Colon (tissue), 2 donors: ENCODE measurements around the gene CHD5.

ENCODE experiments used
- FAIRE-seq: peaks from 2 replicates; lab custom pipeline; 2012; peaks lifted over from hg19 to GRCh38; lab: Jason Lieb, UNC
- donor health status: control.
- donor health status: control.

CHD5 gene

DNA sequence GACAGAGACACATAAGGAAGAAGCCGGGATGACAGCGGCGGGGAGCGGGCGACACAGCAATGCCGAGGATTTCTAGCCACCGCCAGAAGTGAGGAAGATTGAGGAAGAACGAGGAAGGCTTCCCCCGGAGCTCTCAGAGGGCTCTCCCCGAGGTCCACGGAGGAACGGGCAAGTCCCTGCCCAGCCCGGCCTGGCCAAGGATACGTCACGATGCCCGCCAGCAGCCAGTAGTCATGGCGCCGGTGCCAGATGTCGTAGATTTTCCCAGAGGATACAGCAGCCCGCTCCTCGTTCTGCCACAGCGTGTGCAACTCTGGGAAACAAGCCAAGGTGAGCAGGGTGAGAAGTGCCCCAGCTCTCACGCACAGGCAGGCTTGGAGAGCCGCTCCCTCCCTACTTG is 68.5 kb downstream of the CHD5 start:
- no peak for FAIRE-seq

DNA sequence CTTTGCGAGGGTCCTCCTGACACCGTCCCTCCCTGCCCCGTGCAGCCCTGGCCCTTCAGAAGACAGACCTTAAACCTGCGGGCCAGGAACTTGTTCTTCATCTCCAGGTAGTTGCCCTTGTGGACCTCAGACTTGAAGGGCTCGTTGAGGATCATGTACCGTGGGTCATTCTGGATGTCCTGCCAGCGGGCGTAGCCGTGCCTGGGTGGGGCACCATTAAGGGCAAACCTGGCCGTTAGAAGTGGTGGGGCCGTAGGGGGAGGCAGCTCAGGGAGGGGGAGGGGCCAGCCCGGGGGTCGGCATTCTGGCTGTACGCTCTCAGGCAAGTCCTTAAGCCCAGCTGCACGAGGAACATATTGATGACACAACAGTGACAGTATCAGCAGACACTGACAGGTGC is 69.8 kb downstream of the CHD5 start:
- FAIRE-seq = no peak

DNA sequence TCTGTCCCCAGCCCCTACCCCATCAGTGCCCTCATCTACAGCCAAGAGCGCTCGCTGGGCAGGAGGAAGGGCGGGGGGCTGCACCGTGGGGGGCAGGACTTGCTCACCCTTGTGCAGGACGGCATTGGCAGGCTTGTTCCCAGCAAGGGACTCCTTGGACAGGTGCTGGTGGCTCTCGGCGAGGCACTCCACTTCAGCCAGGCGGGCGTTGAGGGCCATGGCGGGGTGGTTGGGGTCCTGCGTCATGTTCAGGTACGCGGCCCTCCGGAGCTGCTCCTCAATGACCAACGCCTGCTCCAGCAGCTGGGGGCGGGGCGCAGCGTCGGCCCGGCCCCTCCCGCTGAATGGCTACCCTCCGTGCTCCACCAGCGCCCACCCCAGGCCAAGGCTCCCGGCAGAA is 70.4 kb downstream of the CHD5 start:
- FAIRE-seq = no peak

DNA sequence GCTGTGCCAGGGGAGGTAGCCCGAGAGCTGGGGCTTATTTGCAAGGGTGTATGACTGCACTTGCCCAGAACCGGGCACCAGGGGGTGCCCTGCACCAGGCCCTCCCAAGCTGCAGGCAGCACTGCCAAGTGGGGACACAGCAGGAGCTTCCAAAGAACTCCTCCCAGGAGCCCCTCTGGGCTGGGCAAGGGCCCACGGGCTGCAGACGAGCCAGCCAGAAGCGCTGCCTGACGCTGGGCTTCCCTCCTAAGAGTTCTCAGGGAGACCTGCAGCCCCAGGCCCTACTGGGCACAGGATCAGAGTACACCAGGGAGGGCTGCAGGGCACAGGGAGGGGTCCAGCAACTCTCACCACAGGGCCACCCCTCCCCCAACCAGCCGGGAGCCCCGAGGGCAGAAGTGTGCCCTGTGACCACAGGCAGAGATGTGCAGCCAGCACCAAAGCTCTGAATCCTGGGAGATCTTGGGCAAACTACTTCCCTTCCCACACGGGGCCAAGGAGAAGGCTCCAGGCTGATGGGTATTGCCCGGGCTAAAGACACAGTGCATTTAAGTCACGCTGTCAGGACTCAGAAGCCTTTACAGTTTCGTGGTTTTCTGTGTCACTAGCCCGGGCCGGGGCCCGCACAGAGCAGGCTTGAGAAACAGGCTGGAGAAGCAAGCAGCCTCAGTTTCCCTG is 71.0 kb downstream of the CHD5 start:
- no peak for FAIRE-seq

DNA sequence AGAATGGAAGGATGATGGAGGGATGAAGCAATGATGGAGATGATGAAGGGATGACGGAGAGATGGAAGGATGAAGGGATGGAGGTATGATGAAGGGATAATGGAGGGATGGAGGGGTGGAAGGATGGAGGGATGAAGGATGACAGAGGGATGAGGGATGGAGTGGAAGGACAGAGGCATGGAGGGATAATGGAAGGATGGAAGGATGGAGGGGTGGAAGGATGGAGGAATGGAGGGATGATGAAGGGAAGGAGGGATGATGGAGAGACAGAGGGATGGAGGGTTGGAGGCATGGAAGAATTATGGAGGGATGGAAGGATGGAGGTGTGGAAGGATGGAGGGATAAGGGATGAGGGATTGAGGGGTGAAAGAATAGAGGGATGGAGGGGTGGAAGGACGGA is 71.6 kb downstream of the CHD5 start:
- no peak for FAIRE-seq

DNA sequence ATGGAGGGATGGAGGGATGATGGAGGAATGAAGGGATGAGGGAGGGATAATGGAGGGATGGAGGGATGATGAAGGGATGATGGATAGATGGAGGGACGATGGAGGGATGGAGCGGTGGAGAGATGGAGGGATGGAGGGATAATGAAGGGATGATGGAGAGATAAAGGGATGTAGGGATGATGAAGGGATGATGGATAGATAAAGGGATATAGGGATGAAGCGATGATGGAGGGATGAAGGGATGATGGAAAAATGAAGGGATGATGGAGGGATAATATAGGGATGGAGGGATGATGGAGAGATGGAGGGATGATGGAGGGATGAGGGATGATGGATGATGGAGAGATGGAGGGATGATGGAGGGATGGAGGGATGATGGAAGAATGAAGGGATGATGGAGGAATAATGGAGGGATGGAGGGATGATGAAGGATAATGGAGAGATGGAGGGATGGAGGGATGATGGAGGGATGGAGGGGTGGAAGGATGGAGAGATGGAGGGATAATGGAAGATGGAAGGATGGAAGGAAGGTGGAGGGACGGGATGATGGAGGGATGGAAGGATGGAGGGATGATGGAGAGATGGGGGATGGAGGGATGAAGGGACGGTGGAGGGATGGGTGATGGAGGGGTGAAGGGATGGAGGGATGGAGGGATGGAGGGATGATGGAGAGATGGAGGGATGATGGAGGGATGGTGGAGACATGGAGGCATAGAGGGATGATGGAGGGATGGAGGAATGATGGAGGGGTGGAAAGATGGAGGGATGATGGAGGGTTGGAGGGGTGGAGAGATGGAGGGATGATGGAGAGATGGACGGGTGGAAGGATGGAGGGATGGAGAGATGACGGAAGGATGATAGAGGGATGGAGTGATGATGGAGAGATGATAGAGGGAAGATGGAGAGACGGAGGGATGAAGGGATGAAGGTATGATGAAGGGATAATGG is 72.4 kb downstream of the CHD5 start:
- FAIRE-seq = no peak

DNA sequence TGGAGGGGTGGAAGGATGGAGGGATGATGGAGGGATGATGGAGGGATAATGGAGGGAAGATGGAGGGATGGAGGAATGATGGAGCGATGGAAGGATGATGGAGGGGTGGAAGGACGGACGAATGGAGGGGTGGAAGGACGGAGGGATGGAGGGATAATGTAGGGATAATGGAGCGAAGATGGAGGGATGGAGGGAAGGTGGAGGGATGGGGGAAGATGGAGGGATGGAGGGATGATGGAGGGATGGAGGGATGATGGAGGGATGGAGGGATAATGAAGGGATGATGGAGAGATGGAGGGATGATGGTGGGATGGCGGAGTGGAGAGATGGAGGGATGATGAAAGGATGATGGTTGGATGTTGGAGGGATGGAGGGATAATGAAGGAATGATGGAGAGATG is 73.1 kb downstream of the CHD5 start:
- no peak for FAIRE-seq

DNA sequence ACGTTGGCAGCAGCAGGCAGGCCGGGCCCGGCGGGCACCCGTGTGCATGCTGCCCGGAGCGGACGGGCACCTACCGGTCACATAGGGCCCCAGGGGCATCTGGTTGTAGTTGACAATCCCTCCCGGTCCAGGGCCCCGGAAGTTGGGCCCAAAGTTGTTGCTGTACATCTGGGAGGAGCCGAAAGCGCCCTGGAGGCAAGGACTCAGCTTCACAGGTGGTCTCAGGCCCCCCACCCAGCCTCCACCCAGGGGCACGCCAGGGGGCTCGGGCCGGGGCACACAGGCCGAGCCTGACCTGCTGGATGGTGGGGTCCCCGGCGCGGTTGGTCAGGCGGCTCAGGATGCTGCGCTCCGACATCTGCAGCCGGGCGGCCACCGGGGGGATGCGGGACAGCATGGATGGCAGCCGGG is 73.8 kb downstream of the CHD5 start:
- FAIRE-seq = no peak

DNA sequence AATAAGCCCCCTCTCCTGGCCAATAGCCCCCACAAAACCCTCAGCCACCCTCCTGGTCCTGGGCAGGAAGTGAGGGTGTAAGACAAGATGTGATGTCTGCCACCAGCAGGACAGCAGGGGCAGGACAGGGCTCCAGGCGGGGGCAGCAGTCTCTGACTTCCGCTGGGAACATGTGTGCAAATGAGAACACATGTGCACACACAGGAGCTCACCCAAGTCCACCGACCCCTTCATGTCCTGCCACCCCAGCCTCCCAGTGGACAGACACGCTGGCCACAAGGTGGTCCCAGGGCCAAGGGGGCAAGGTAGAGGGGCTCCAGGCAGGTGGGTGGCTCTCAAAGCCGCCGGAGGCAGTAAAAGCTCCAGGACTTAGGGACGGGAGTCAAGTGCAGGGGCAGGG is 74.4 kb downstream of the CHD5 start:
- no peak for FAIRE-seq

DNA sequence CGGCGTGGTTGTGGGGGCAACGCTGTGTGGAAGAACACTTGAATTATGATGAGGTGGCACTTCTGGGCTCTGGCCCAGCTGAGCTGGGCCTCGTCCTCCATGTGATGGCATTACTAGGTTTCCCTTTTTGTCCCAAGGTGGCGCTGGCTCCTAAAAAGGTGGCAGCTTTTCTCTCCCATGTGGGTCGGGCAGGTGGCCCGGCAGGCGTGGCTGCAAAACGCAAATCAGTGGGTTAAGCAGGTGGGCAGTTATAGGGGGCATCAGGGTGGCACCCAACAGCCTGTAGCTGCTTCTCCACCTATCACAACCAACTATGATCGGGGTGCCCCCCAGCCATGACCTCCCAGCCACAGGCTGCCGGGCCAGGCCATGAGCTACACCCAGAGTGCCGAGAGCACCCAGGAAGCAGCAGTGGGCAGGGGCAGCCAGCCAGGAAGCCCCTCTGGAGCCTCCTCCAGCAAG is 74.9 kb downstream of the CHD5 start:
- FAIRE-seq = no peak

DNA sequence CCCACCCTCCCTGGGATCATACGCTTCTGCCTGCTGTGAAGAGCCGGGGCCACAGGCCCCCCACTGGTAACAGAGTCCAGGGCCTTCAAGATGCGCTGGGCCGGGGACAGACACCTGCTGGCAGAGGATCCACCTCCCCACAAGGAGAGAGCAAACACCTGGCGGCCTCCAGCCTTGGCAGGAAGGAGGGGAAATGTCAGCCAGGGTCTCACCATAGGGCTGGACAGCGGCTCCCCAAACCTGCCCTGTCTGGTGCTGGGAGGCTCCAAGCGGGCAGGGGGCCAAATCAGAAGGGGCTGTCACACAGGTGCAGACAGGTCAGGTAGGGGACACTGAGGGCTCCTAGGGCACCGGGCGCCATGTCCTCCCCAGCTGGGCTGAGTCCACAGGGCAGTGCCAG is 75.5 kb downstream of the CHD5 start:
- FAIRE-seq = no peak

DNA sequence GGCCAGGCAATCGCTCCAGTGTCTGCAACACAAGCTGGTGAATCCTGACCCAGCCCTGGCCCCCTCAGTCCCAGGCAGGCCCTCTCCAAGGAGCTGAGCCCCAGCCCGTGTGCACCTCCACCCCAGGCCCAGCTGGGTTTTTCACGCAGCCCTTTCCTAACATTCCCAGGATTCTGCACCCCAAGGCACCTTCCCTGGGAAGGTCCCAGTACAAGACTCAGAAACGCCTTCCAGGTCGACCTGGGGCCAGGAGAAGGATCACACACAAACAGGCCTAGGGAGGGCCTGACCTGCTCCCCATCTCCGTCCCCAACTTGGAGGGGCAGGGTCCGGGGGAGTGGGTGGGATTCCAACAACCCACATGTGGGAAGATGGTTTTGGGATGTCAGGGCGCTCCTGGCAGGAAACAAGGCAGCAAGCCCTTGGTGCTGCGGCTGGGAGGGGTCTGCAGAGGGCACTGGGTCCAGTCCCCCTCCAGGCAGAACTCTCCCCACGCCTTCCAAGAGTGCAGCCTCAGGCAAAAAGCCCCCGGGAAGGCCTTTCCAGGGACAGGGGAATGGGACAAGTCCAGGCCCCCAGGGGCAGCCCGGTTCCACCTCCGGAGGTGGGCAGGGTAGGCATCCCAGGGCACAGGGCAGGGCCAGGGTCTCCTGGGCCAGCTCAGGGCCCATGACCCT is 76.1 kb downstream of the CHD5 start:
- FAIRE-seq = no peak

DNA sequence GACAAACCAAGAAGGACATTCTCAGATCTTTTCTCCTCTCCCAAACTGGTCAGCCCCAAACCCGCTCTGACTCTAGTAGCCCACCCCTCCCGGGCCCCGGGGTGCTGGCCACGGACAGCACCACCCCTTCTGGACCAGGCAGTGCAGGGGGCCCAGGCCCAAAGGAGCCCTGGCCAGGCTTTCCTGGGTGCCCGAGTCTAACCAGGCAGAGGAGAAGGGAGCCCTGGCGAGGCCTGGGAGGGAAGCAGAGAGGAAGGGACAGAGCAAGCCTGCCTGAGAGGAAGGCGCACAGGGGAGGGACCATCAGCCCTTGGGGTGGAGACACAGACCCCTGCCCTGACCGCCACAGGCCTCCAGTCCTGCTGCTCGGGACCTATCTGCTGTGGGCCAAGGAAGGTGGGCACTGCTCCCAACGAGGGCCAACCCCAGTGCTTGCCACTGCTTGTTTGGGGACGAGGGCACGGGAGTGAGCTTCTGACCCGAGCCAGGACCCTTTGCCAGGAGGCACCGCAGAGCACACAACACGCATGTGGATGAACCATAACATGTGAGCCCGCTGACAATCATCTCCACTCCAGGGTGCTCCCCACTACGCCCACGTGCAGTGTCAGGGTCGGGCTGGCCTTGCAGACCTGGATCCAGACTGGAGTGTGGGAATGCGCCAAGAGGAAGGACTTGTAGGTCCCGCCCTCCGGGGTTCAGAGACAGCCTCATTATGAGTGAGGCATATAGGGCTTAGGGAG is 76.8 kb downstream of the CHD5 start:
- no peak for FAIRE-seq

DNA sequence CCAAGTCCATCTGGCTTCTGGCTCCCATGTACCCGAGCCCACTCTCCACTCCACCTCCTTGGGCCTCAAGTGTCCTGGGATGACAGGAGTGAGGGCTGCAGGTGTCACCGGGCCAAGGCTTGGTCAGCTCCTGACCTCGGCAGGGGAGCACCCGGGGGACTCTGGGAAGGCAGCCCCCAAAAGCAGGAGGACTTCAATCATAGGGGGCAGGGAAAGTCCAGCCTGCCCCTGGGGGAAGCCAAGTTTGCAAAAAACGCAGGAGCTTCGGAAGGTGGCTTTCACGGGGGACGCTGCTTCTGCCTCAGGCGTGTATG is 77.6 kb downstream of the CHD5 start:
- no peak for FAIRE-seq

DNA sequence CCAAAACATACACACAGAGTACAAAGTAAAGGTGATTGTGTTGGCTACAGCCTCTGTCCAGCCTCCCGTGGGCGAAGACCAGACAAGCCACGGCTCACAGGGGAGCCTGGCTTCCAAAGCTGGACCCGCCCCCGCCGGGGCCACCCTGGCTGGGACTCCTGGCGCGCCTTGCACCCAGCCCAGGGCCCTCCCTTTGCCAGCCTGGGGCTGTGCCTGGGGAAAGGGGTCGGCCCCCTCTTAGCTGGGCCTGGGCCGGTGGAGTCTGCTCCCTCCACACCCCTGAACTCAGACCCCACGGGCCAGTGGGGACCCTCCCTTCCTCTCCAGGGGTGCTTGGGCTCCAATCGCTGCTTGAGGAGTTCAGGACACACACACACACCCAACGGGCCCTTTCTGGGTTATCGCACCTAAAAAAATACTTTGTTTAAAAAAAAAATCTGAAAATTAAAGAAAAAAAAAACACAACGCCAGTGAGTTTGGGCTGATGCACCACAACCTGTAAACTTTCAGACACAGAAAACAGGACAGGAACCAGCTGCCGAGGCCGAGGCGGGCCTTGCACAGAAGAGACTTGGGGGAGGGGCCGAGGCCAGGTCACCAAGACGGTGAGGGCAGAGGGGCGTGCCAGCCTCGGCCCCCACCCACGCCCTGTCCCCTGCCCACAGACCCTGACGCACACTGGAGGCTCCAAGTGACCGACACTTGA is 78.1 kb downstream of the CHD5 start:
- no peak for FAIRE-seq

DNA sequence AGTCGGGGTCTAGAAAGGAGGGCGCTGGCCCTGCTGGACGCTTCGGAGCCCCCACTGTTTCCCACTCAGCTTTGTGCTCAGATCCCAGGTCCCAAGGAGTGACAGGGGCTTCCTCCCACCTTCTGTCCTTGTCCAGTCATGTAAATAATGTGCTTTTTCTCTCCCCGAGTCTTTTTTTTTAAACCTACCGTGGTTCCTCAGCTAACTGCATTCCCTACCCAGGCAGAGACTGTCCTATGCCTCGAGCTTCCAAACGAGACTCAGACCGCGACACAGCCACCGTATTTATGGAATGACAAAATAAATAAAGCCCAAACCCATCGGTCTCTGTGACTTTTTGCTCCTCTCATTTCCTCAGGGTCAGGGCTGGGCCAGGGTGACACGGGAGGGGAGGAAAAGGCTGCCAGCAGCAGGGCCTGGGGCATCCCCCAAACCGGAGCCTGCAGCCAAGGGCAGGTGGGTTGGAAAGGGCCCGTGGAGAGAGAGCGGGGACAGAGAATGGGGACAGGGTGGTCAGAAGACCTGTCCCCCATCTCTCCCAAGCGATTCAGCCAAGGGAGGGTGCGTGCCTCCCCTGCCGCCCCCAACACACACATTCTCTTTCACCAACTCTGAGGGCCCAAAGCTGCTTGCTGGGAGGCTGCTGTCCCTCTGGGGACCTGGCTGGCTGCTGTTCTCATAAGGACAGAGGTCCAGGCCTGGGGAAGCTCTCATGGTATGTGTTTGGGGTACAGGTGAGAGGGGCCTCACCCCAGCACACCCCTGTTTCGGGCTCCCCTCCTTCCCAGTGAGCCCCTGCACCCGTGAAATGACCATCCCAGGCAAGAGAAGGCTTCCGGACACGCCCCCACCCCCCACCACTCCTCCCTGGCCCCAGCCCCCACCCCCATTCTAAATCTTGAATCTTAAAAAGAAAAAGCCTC is 79.0 kb downstream of the CHD5 start:
- no peak for FAIRE-seq

DNA sequence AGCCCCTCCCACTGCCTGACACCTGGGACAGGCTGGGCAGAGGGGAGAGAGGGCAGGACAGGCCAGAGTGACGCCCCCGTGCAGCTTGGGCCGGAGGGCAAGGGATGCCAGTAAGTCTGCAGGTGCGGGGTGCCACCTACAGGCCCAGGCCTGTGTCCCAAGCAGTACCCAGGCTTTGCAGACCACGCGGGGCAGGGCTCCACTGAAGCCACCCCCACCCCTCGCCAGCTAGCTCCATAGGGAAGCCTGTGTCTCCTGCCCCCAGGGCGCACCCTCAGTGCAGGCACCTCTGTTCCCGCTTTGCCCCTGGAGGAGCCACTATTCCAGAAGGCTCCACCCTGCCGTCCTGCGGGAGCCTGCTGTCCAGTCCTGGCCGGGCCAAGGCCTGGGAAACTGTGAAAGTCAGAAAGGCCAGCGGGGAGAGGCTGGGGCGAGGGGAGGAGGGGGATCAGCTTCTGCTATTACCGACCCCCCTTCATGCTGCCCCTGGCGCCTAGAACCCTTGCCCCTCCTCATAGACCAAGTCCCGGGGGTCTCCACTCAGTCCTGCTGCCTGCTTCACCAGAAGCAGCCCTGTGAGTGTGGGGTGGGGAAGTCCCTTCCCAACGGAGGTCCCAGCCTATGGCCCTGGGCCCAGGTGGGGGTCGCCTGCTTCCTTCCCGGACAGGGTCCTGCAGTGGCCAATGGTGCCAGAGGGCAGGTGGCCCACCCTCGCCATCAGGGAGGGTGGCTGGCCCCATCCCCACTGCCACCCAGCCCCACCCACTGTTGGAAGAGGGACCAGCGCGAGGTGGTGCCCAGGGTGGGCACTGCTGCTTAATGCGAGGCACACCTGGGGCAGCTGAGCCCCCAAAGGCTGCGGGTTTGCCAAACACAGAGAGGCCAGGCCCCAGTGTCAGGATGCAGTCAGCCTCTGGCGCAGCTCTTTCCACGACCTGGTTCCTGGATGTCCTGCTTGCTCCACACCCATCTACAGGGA is 80.0 kb downstream of the CHD5 start:
- FAIRE-seq = no peak

DNA sequence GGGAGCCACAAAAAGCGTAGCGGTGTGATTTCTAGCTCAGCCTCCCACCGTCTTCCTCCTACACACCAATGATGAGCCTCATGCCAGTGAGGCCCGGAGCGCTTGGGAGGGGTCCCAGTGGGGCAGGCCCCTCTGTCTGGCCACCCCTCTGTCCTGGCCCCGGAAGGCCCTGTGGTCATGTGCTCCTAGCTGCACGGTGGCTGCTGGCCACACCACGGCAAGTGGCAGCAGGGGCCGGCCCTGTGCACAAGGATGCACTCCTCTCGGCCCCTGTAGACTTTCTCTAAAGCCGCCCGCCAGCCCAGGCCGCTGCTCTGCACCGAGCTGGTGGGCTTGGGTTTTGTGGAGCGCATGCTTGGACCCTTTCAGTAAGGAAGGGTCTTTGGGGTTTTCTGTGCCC is 80.8 kb downstream of the CHD5 start:
- FAIRE-seq = no peak
